ENCODE data around the gene ACACB.

Gene ACACB

DNA sequence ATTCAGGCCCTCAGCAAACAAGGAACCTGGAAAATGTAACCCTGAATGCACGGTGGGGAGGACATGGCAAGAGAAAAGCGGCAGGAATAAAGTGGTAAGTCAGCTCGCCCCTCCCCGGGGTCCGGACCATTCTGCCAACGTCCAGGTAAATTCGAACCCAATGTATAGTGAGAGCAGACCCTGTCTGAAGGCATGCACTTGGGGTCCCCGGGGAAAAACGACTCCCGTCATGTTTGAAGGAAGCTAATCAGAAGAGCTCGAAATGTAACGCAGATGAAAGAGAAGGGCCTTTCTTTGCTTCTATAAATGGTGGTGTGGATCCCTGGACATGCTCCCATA lies 193 bp downstream of the ACACB start:
- H3K36me3 Mint-ChIP-seq (ENCODE audit: low read depth) = peaks cover 5% of the 10 kb centered on the region
- H3K4me3 Mint-ChIP-seq = no peak overlapping the region
- no peaks in the 10 kb centered on the region for H3K9me3 Mint-ChIP-seq
- no peak overlapping the region for H3K27ac Mint-ChIP-seq
- H3K27me3 Mint-ChIP-seq = no peaks in the 10 kb centered on the region
- H3K4me1 Mint-ChIP-seq (ENCODE audit: low read depth) = peaks cover 22% of the 10 kb centered on the region
- intact Hi-C loops (cut with micrococcal nuclease) = no loop called here

DNA sequence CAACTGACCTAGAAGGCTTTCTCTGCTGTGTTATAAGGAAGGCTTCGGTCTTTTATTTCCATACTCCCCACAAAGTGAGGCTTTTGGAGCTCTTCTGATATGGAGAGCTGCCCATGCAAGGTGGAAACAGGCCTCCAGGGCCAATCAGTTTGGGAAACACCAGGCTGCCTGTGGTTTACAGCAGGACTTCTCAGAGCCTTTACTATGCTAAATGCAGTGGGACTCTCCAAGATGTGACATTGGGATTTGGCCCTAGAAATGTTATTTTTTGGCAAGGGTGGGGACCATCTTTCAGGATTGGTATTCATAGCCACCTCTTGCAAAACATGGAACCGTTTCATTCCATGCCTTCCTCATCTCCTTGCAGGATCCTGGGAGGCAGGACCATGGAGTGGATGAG lies 3.7 kb downstream of the ACACB start:
- Mint-ChIP-seq H3K9me3 (no peaks in the 10 kb centered on the region), H3K4me1 (ENCODE audit: low read depth) (peaks cover 6% of the 10 kb centered on the region), H3K27ac (no peak overlapping the region), H3K36me3 (ENCODE audit: low read depth) (peaks cover 5% of the 10 kb centered on the region), H3K4me3 (no peak overlapping the region), H3K27me3 (no peaks in the 10 kb centered on the region)
- intact Hi-C loops (cut with micrococcal nuclease) = no loop called here

DNA sequence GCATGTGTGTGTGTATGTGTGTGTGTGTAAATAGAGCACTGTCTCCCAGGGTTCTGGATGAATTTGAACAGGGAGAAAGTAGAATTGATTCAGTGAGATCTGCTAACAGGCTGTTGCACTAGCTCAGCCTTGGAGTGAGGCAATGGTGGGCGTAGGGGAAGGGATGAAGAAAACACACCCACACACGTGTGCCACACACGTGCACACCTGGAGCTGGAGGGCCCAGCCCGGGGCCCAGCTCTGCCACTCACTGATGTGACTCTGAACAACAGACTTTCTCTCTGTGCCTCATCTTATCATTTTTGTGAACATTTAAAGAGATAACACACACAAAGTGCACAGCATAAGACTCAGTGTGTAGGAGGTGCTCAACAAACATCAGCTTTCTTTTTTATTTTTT lies 4.2 kb downstream of the ACACB start:
- intact Hi-C loops (cut with micrococcal nuclease) = no loop called here
- Mint-ChIP-seq H3K4me3 (no peak overlapping the region), H3K27me3 (no peaks in the 10 kb centered on the region), H3K9me3 (no peaks in the 10 kb centered on the region), H3K4me1 (ENCODE audit: low read depth) (peaks cover 5% of the 10 kb centered on the region), H3K27ac (no peak overlapping the region), H3K36me3 (ENCODE audit: low read depth) (peaks cover 5% of the 10 kb centered on the region)

GRCh38 chr12:109121346-109121880 lies 5.0 kb downstream of the ACACB start:
- no peak overlapping the region for H3K27ac Mint-ChIP-seq
- no peaks in the 10 kb centered on the region for H3K4me1 Mint-ChIP-seq (ENCODE audit: low read depth)
- intact Hi-C loops (cut with micrococcal nuclease) = no loop called here
- no peaks in the 10 kb centered on the region for H3K27me3 Mint-ChIP-seq
- no peaks in the 10 kb centered on the region for H3K9me3 Mint-ChIP-seq
- no peak overlapping the region for H3K4me3 Mint-ChIP-seq
- peaks cover 4% of the 10 kb centered on the region for H3K36me3 Mint-ChIP-seq (ENCODE audit: low read depth)

DNA sequence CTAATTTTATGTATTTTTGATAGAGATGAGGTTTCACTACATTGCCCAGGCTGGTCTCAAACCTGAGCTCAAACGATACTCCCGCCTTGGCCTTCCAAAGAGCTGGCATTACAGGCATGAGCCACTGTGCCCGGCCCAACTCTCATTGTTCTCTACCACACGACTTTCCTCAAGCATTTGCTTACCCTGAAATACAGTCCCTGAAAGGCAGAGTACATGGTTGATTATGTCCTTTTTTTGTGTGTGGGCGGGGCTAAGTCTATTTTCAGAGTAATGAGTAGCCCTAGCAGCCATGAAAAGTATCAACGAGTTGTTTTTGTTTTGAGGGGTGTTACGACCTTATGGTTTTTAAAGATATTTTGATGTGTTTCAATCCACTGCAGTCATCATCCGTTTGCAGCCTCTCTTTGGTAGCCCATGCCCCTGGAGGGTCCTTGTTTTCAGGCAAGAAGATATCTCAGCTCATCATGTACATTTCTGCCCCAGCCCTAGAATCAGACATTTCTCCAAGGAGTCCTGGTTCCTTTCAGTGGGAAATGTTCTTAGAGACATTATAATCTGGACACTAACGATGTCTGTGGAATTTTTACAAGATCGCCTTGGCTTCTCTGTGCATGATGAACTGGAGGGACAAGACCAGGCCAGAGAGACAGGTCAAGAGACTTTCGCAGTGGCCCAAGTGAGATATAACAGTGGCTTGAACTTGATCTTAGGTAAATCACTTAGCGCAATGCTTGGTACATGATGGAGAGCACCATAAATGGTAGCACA lies 8.7 kb downstream of the ACACB start:
- Mint-ChIP-seq H3K4me1 (ENCODE audit: low read depth) (no peaks in the 10 kb centered on the region), H3K27me3 (no peaks in the 10 kb centered on the region), H3K9me3 (no peaks in the 10 kb centered on the region), H3K27ac (no peak overlapping the region), H3K36me3 (ENCODE audit: low read depth) (no peaks in the 10 kb centered on the region), H3K4me3 (no peak overlapping the region)
- intact Hi-C loops (cut with micrococcal nuclease) = no loop called here

DNA sequence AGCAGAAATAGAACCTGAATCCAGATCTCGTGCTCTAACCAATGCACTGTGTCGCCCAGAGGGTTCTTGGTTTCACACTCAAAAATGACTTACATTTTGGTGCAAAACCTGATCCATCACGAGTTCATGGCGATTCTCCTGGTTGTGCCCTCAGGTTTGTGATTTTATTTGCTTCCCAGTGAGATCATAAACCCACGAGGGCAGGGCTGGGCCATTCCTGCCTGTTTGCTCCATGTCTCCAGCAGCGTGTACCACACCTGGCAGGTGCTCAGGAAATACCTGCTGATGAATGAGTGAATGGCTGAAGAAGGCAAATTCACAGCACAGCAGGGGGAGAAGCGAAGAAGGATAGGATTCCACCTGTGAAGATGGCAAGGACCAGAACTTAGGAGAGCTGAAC lies 9.4 kb downstream of the ACACB start:
- Mint-ChIP-seq H3K27ac (no peak overlapping the region), H3K4me1 (ENCODE audit: low read depth) (no peaks in the 10 kb centered on the region), H3K9me3 (no peaks in the 10 kb centered on the region), H3K27me3 (no peaks in the 10 kb centered on the region), H3K36me3 (ENCODE audit: low read depth) (no peaks in the 10 kb centered on the region), H3K4me3 (no peak overlapping the region)
- intact Hi-C loops (cut with micrococcal nuclease) = no loop called here

DNA sequence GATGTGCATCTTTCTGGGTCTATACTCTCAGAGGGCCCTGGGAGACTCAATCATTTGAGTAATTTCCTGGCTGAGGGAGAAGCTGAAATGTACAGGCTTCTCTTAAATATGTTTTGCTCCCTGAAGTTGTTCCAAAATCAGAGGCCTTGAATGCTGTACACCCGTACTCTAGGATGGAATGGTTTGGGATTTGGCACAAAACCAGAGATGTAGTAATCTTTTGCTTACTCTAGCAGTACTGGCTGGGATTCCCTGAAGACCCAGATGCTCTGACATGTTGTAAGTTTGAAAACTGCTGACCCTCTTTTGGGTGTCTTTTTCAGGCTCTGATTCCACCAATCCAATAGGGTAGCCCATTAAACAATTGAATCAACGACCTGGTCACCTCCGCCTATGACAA lies 10.4 kb downstream of the ACACB start:
- Mint-ChIP-seq H3K36me3 (ENCODE audit: low read depth) (no peaks in the 10 kb centered on the region), H3K27ac (no peak overlapping the region), H3K4me3 (no peak overlapping the region), H3K9me3 (no peaks in the 10 kb centered on the region), H3K4me1 (ENCODE audit: low read depth) (no peaks in the 10 kb centered on the region), H3K27me3 (no peaks in the 10 kb centered on the region)
- intact Hi-C loops (cut with micrococcal nuclease) = no loop called here

DNA sequence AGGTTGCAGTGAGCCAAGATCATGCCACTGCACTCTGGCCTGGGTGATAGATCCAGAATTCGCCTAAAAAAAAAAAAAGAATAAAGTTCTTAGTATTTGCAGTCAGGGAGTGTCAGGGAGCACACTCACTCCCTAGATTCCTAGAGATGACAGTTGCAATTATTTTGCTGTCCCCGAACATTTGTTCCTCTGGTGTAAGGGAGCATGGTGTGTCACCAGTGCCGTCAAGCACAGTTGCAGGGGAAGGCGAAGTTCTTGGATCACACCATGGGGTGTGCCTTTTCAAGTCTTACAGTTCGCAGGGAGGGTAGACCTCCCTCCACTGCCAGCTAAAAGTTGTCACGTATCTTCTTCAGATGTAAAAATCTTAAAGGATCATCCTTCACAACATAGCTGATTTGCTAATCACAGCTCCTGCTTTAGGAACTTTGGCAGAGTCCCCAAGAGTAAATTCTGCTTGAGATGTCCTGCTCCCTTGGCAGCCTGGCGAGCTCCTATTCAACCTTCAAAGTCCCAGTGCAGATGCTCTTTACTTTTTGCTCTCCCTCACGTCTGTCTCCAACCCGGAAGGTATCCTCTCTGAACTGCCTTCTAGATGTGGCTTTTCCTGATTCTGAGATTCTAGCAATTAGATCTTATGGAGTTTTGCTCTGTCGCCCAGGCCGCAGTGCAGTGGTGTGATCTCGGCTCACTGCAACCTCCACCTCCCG lies 11.3 kb downstream of the ACACB start:
- no peak overlapping the region for H3K27ac Mint-ChIP-seq
- no peaks in the 10 kb centered on the region for H3K9me3 Mint-ChIP-seq
- intact Hi-C loops (cut with micrococcal nuclease) = no loop called here
- no peaks in the 10 kb centered on the region for H3K4me1 Mint-ChIP-seq (ENCODE audit: low read depth)
- H3K36me3 Mint-ChIP-seq (ENCODE audit: low read depth) = no peaks in the 10 kb centered on the region
- no peak overlapping the region for H3K4me3 Mint-ChIP-seq
- no peaks in the 10 kb centered on the region for H3K27me3 Mint-ChIP-seq

DNA sequence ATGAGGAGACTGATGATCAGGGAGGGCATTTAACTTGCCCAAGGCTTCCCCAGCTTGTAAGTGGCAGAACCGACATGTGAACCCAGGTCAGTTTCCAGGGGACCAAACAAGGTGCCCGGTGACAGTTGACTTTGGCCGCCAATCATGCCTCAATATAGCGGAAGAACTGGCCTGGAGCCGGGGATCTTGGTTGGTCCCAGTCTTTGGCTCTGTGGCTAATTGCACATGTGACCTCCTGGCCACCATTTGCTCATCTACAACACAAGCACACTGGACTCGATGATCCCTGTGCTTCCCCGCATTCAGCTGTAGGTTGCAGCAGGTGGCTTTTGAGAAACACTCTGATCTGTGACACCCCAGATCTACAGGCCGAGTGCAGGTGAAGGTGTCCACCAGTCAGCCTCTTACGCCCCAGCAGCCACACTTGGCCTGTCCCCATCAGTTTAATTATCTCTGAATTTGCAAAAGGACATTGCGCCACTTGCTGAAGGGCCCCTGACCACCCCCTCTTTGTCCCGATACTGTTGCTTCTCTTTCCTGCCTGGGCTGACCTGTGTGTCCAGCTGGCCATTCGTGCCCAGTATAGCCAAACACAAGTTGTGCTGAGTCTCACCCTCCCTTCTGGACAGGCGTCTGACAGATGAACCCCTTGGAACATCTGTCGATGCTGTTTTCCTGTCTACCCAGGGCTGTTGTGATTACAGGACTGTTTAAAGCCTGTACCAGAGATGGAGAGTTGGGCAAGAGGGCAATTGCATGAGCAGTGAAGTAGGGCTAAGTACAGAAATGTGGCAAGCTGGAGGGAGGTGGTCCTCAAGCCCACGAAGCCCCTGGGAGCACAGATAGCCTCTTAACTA lies 14.1 kb downstream of the ACACB start:
- Mint-ChIP-seq H3K4me1 (ENCODE audit: low read depth) (no peaks in the 10 kb centered on the region), H3K36me3 (ENCODE audit: low read depth) (no peaks in the 10 kb centered on the region), H3K27me3 (no peaks in the 10 kb centered on the region), H3K27ac (no peak overlapping the region), H3K9me3 (no peaks in the 10 kb centered on the region), H3K4me3 (no peak overlapping the region)
- intact Hi-C loops (cut with micrococcal nuclease) = no loop called here

GRCh38 chr12:109131154-109132050 lies 15.0 kb downstream of the ACACB start:
- intact Hi-C loops (cut with micrococcal nuclease) = no loop called here
- H3K27ac Mint-ChIP-seq = no peak overlapping the region
- no peaks in the 10 kb centered on the region for H3K27me3 Mint-ChIP-seq
- H3K4me1 Mint-ChIP-seq (ENCODE audit: low read depth) = no peaks in the 10 kb centered on the region
- no peaks in the 10 kb centered on the region for H3K36me3 Mint-ChIP-seq (ENCODE audit: low read depth)
- no peak overlapping the region for H3K4me3 Mint-ChIP-seq
- no peaks in the 10 kb centered on the region for H3K9me3 Mint-ChIP-seq

DNA sequence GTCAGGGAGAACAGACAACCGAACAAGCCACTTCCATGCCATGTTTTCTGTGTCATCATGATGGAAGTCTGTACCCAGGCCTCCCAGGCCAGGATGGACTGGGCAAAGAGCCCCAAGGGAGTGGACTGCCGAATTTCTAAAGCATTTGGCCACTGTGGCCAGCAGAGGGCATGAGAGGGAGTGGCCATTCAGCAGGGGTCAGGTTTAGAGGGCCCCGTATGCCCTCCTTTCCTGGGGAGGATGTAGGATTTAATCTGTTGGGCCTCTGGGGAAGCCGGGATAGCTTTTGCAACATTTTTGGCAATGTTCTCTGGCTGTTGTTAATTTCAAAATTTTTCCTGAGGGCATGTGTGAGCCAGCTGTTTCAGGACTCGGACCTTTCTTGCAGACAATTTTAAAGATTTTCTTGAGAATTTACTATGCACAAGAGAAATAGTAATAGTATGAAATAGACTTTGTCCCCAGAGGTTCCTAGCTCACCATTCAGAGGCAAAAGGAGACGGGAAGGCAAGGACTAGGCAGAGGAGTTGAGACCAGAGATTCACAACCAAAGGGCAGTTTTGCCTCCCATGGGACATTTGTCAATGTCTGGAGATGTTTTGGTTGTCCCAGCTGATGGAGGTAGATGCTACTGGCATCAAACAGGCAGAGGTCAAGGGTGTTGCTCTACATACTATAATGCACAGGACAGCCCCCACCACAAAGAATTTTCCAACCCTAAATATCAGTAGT lies 18.0 kb downstream of the ACACB start:
- intact Hi-C loops (cut with micrococcal nuclease) = no loop called here
- H3K9me3 Mint-ChIP-seq = no peaks in the 10 kb centered on the region
- no peaks in the 10 kb centered on the region for H3K4me1 Mint-ChIP-seq (ENCODE audit: low read depth)

GRCh38 chr12:109137055-109137454 lies 20.7 kb downstream of the ACACB start:
- Mint-ChIP-seq H3K4me3 (no peak overlapping the region), H3K4me1 (ENCODE audit: low read depth) (no peaks in the 10 kb centered on the region), H3K36me3 (ENCODE audit: low read depth) (peaks cover 12% of the 10 kb centered on the region), H3K9me3 (no peaks in the 10 kb centered on the region), H3K27me3 (peaks cover 1% of the 10 kb centered on the region), H3K27ac (no peak overlapping the region)
- intact Hi-C loops (cut with micrococcal nuclease) = no loop called here

More for the DNA sequence above, 18.0 kb downstream of the ACACB start:
- Mint-ChIP-seq H3K27me3 (peaks cover 1% of the 10 kb centered on the region), H3K4me3 (no peak overlapping the region), H3K36me3 (ENCODE audit: low read depth) (peaks cover under 1% of the 10 kb centered on the region), H3K27ac (no peak overlapping the region)

GRCh38 chr12:109139360-109139759 lies 23.0 kb downstream of the ACACB start:
- Mint-ChIP-seq H3K9me3 (no peaks in the 10 kb centered on the region), H3K4me3 (no peak overlapping the region), H3K27me3 (peaks cover 1% of the 10 kb centered on the region), H3K4me1 (ENCODE audit: low read depth) (no peaks in the 10 kb centered on the region), H3K36me3 (ENCODE audit: low read depth) (peaks cover 21% of the 10 kb centered on the region), H3K27ac (no peak overlapping the region)
- intact Hi-C loops (cut with micrococcal nuclease) = no loop called here

Data from dendritic cell treated with granulocyte-macrophage colony-stimulating factor and Interleukin-4, amounts not matched to agents 40 ng/mL and 50 ng/mL, for 4 days (primary cell).